Activated CD8-positive, alpha-beta memory T cell treated with anti-CD3 and anti-CD28 coated beads for 36 hours (primary cell): ENCODE measurements around the gene RPS4Y1. TPM values are rescaled to one million over a fixed set of nuclear protein-coding genes. Genes with fewer than 3 reads are reported as not detected.
"Not testable (repeated sequence)": the region's sequence is repeated elsewhere in the genome, so short reads cannot be mapped to it uniquely, and the experiment has no call there.

Experiments
- CTCF ChIA-PET: fragments of 350-600 bp; sonication (Branson Sonifier 250); formaldehyde crosslinking; loops from one replicate; lab custom pipeline; 2021; ENCODE audit warnings: antibody characterized with exemption; lab: Charles Lee
- POLR2A ChIA-PET: fragments of 350-600 bp; sonication (Branson Sonifier 250); formaldehyde crosslinking; loops from one replicate; lab custom pipeline; 2021; ENCODE audit warnings: antibody characterized with exemption; lab: Charles Lee
- total RNA-seq, 2 experiments: library from RNA; stranded (reverse); gene quantifications; one replicate each; pipeline ENCODE4 v1.2.3, GENCODE V29; 2021

The RPS4Y1 gene
- total RNA-seq, 2 experiments from 2014 or later = 319 to 331 TPM

GRCh38 chrY:2868035-2868607 is 26.7 kb downstream of the RPS4Y1 start:
- CTCF ChIA-PET = no interaction called here
- POLR2A ChIA-PET = no interaction called here

- CTCF ChIA-PET, POLR2A ChIA-PET: not testable (repeated sequence)
Observed at GRCh38 chrY:2872234-2872633, 30.8 kb downstream of the RPS4Y1 start.

- ChIA-PET POLR2A (no interaction called here), CTCF (no interaction called here)
Observed at GRCh38 chrY:2874211-2874610, 32.8 kb downstream of the RPS4Y1 start.

- POLR2A ChIA-PET = no interaction called here
- CTCF ChIA-PET = no interaction called here
Observed at GRCh38 chrY:2883561-2883960, 42.2 kb downstream of the RPS4Y1 start.

GRCh38 chrY:2885880-2886279 is 44.5 kb downstream of the RPS4Y1 start:
- ChIA-PET CTCF (no interaction called here), POLR2A (no interaction called here)

GRCh38 chrY:2887386-2887785 is 46.0 kb downstream of the RPS4Y1 start:
- ChIA-PET CTCF (interaction anchor here (1.0 kb wide), 1 partner anchor 62 kb away, joined by 3 read pairs; no protein-coding TSS in a partner anchor), POLR2A (no interaction called here)

- ChIA-PET CTCF (interaction anchor here (1.0 kb wide), 1 partner anchor 62 kb away, joined by 3 read pairs; no protein-coding TSS in a partner anchor), POLR2A (interaction anchor here (0.8 kb wide), 1 partner anchor 28 kb away, joined by 3 read pairs; no protein-coding TSS in a partner anchor)
Observed at GRCh38 chrY:2887955-2888354, 46.6 kb downstream of the RPS4Y1 start.

- POLR2A ChIA-PET = no interaction called here
- CTCF ChIA-PET = no interaction called here
Observed at GRCh38 chrY:2893471-2893870, 52.1 kb downstream of the RPS4Y1 start.

- CTCF ChIA-PET = no interaction called here
- POLR2A ChIA-PET = no interaction called here
Observed at GRCh38 chrY:2896050-2896449, 54.6 kb downstream of the RPS4Y1 start.

- CTCF ChIA-PET = no interaction called here
- POLR2A ChIA-PET = no interaction called here
Observed at GRCh38 chrY:2907356-2907755, 66.0 kb downstream of the RPS4Y1 start.

- ChIA-PET CTCF (no interaction called here), POLR2A (no interaction called here)
Observed at GRCh38 chrY:2913066-2913815, 71.8 kb downstream of the RPS4Y1 start.

Other genes starting within 250 kb of the RPS4Y1 start
- gene SRY, start 53.9 kb upstream of the RPS4Y1 start, total RNA-seq = not detected
- 10 to 100 TPM; 17.3 to 21.5 TPM for gene ZFY, start 93.8 kb downstream of the RPS4Y1 start, total RNA-seq